ENCODE results near the gene ADPRH.

- TF ChIP-seq CTCF (conservative IDR thresholded peaks at IDR 0.05; ENCODE audit: low read depth, low read length) (no peak), EZH2 (IDR thresholded peaks at IDR 0.05; ENCODE audit: low read length, unreplicated experiment) (no peak), EZH2phosphoT487 (IDR thresholded peaks at IDR 0.05; ENCODE audit: borderline replicate concordance, low read length) (no peak)
Measured at GRCh38 chr3:119604878-119605277, 25.6 kb downstream of the ADPRH start.

Measured in PC-3 (cell line).